Pons (tissue), 1 donor: Measurements from ENCODE around the gene PPTC7.
"Not testable (repeated sequence)": the region's sequence is repeated elsewhere in the genome, so short reads cannot be mapped to it uniquely, and the experiment has no call there.

Source experiments
- DNase-seq: peaks from one replicate; pipeline ENCODE4 v3.0.0-alpha.2; 2016; ENCODE audit warnings: low spot score

PPTC7 gene

GRCh38 chr12:110561471-110562201 is 21.5 kb downstream of the PPTC7 start:
- no peak for DNase-seq

GRCh38 chr12:110560946-110561345 is 22.2 kb downstream of the PPTC7 start:
- DNase-seq = no peak

GRCh38 chr12:110560048-110560447 is 23.1 kb downstream of the PPTC7 start:
- no peak for DNase-seq

GRCh38 chr12:110558945-110559344 is 24.2 kb downstream of the PPTC7 start:
- DNase-seq = not testable (repeated sequence)

- DNase-seq = no peak
These were observed 25.8 kb downstream of the PPTC7 start for GRCh38 chr12:110557300-110557699.

- no peak for DNase-seq
These were observed 26.4 kb downstream of the PPTC7 start for GRCh38 chr12:110556705-110557104.

GRCh38 chr12:110555577-110556406 is 27.3 kb downstream of the PPTC7 start:
- no peak for DNase-seq

GRCh38 chr12:110554184-110554583 is 28.9 kb downstream of the PPTC7 start:
- no peak for DNase-seq

- DNase-seq = no peak
These were observed 32.1 kb downstream of the PPTC7 start for GRCh38 chr12:110550981-110551380.

GRCh38 chr12:110549716-110550115 is 33.4 kb downstream of the PPTC7 start:
- DNase-seq = no peak

- no peak for DNase-seq
These were observed 34.4 kb downstream of the PPTC7 start for GRCh38 chr12:110548678-110549077.

GRCh38 chr12:110547090-110547489 is 36.0 kb downstream of the PPTC7 start:
- DNase-seq = no peak

- DNase-seq = no peak
These were observed 36.8 kb downstream of the PPTC7 start for GRCh38 chr12:110546339-110546738.

- no peak for DNase-seq
These were observed 37.3 kb downstream of the PPTC7 start for GRCh38 chr12:110545812-110546211.

GRCh38 chr12:110545259-110545658 is 37.9 kb downstream of the PPTC7 start:
- DNase-seq = not testable (repeated sequence)

- no peak for DNase-seq
These were observed 39.2 kb downstream of the PPTC7 start for GRCh38 chr12:110543965-110544364.

- peak; percentile 42 for DNase-seq
These were observed 39.7 kb downstream of the PPTC7 start for GRCh38 chr12:110543252-110543959.

GRCh38 chr12:110540048-110540447 is 43.1 kb downstream of the PPTC7 start:
- no peak for DNase-seq

- no peak for DNase-seq
These were observed 44.1 kb downstream of the PPTC7 start for GRCh38 chr12:110538869-110539622.

GRCh38 chr12:110537605-110538409 is 45.3 kb downstream of the PPTC7 start:
- no peak for DNase-seq
